Esophagus squamous epithelium (tissue), 4 donors: ENCODE measurements around the gene ZNF609.

Source experiments
- CTCF ChIP-seq, 6 experiments: fragments of 450-650 bp in 4 of 6; fragments of 200-600 bp in 2 of 6; sonication (generic) in 2 of 6; IDR thresholded peaks; one replicate each; pipeline ENCODE4 v1.5.1; 2016 to 2019; ENCODE audit warnings: antibody characterized with exemption in 6 of 6, mild to moderate bottlenecking in 4 of 6, moderate library complexity in 4 of 6
- POLR2A ChIP-seq, 4 donors: fragments of 450-650 bp; IDR thresholded peaks; one replicate each; pipeline ENCODE4 v1.6.1; 2017; ENCODE audit warnings: antibody characterized with exemption in 4 of 4, mild to moderate bottlenecking in 4 of 4, moderate library complexity in 3 of 4

- TF ChIP-seq POLR2A (IDR thresholded peaks at IDR 0.05) (no peak), CTCF (IDR thresholded peaks at IDR 0.05) (no peak)
Measured at GRCh38 chr15:64560501-64560900, 100.1 kb downstream of the ZNF609 start.
